ENCODE results near the gene CTNNA3.

CTNNA3 gene

GRCh38 chr10:67665491-67665890 is 30.5 kb downstream of the CTNNA3 start:
- no peak for DNase-seq (ENCODE audit: low read depth in 2 of 2)

DNA sequence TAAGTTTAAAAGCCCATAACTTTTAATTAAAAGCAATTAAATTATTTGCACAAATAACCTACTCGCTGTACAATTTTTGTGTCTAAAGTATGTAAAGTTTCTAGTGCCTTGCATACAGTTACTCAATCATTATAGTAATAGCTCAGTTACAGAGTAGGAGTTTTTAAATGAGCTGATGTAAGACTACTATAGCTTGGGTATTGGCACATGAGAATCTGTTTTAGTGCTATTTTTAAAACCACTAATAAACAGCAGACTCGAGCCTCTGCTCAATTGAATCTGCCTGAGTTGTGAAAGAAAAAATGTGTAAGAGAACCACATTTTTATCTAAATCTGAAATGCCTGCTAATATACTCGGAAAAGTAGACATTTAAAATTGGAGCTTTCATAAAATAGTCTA is 31.1 kb downstream of the CTNNA3 start:
- DNase-seq (ENCODE audit: low read depth in 2 of 2), result peak; percentile 12 to 14

DNA sequence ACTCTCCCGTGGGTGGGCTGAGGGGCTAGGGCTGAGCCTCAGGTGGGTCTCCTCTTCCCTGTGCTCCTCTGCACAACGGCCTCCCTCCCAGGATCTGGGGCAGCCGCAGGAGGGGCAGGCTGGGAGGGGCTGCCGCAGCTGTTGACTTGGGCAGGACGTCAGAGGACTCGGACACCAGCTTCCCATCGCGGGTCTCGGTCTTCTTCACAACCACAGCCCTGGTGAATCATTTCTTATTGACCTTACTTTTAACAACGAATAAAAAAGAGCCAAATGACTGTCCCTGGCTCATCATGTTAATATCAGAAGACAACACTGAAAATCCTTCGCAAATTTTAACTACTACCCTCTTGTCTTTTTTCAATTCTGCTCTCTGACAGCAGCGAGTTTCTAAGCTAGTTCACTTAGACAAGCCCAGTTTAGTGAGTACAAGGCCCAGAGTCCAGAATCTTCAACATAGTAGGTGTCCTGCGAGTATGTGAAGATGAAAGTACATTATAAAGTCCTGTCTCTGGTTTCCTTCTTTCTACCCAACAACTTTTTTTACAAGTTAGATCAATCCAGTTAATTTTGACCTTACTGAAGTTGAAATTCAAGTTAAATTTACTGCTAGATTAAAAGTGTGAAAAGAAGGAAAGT is 32.4 kb downstream of the CTNNA3 start:
- no peak for DNase-seq (ENCODE audit: low read depth in 2 of 2)

DNA sequence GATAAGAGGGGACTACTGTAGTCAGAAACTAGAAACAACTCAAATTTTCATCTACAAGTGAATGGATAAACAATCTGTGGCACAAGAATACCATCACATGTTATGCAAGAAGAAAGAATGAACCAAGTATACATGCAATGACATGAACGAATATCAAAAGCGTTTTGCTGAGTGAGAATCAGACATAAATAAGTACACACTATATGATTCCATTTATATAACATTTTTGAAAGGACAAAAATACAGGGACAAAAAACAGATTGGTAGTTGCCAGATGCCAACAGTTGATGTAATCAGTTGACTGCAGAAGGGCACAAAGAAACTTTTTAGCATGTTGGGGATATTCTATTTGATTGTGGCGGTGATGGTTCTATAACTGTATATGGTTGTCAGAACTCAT is 33.6 kb downstream of the CTNNA3 start:
- DNase-seq (ENCODE audit: low read depth in 2 of 2), result no peak

DNA sequence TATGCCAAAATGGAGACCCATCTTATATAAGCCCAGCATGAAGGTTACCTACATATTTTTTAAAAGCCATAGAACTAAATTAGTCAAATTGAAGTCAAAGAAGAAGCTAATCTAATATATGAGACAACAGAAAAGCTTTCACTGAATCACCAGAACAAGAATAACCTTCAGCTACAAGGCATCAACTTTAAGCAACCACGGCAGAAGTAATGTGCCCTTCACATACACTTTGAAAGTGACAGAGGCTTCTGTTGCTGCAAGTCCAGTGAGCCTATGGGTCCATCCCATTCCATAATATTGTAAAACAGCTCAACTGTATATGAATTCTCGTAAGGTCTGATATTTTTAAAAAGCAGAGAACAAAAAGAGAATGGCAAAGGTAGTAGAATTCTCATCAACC is 36.5 kb downstream of the CTNNA3 start:
- DNase-seq (ENCODE audit: low read depth in 2 of 2), result no peak

DNA sequence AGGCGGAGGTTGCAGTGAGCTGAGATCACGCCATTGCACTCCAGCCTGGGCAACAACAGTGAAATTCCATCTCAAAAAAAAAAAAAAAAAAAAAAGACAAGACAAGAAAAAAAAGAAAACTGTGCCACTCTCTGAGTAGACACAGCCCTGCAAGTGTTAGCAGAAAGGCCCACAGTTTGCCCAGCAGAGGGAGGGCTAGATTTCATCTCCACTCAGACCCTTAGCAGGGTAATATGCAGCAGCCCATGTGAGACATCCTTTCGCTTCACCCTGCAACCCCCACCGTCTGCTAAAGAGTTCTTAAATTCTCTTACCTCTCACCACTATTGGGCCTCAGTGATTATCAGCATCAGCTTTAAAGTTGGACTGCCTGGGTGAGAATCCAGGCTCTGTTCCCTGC is 38.2 kb downstream of the CTNNA3 start:
- DNase-seq (ENCODE audit: low read depth in 2 of 2), result no peak

DNA sequence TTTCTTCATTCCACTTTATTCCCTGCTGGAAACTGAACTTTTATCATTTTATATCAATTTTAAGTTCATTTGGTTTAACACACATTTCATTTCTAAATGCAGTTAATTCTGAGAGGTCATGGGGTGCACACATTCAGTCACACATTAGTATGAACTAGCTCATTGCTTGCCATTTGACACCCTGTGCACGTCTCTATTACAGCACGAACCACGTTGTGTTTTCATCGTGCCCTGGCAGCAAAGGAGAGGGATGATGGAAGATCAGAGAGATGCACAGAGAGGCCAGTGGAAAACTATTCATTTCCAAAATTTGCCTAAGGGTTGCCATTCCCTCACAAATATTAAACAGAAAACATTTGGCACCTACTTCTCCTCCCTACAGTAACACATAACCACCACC is 45.4 kb downstream of the CTNNA3 start:
- no peak for DNase-seq (ENCODE audit: low read depth in 2 of 2)

DNA sequence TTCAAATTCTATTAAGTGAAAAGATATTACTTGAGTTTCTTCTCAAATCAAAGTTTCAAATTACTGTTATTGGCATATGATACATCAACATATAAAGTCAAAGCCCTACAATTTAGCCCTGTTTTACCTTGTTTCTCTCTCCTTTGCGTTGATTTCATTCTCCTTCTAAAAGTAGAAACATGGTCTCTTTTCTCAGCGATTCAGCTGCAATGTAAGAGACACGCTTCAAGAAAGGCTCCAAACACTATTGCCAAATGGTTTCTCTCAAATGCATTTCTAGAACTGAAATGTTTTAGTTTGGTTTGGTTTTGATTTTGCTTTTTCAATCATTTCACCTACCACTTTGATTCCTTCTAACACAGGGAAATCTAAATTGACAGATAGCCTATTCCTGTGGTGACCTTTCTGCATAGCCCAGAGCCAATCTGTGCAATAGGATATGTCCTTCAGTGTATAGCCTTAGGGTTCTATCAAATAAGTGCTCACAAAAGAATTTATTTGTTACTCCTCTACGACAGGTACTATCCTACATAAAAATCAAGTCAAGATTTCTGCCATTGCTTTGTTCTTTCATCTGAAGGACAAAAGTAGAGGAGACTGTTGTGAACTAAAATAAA is 47.3 kb downstream of the CTNNA3 start:
- no peak for DNase-seq (ENCODE audit: low read depth in 2 of 2)

- DNase-seq (ENCODE audit: low read depth in 2 of 2), result no peak
Observed at GRCh38 chr10:67630904-67631303, 65.1 kb downstream of the CTNNA3 start.

DNA sequence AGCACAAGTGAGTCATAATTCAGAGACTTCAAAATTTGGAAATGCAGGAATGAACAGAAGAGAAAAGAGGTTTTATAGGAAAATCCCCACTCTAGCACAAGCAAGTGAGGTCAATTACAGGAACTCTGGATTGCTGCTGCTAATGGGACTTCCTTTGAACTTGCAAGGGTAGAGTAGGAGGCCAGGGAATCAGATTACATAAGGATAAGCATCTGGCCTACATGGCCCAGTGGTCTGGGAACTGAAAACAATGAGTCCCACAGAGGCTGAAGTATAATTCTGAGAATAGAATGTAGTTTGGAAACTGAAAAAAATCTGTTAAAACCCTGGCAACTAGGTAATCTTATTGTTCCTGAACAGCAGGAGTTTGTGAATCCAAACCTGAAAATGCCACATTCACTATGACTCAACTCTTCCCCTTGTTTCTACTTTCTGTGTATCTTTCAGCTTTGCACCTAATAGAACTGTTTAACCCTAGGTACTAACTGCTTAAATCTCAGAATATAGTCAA is 66.5 kb downstream of the CTNNA3 start:
- no peak for DNase-seq (ENCODE audit: low read depth in 2 of 2)

GRCh38 chr10:67622984-67623383 is 73.0 kb downstream of the CTNNA3 start:
- no peak for DNase-seq (ENCODE audit: low read depth in 2 of 2)

GRCh38 chr10:67622511-67622910 is 73.5 kb downstream of the CTNNA3 start:
- peak in 1 of 2 experiments; percentile 18 for DNase-seq (ENCODE audit: low read depth in 2 of 2)

DNA sequence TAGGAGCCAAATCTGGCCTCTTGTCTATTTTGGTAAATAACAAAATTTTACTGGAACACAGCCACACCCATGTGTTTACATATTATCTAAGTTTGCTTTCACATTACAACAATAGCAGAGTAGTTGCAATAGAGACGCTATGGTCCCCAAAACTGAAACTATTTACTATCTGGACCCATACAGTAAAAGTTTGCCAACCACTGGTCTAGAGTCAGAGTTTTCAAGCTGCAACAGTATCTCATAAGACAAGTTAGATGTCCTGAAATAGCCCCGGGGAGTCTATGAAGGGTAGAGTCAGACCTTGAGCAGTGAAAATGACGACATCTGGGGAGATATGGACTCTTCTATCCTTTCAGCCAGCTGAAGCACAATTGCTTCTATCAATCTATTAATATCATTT is 74.2 kb downstream of the CTNNA3 start:
- no peak for DNase-seq (ENCODE audit: low read depth in 2 of 2)

GRCh38 chr10:67618116-67618515 is 77.9 kb downstream of the CTNNA3 start:
- DNase-seq (ENCODE audit: low read depth in 2 of 2), result peak in 1 of 2 experiments; percentile 20

DNA sequence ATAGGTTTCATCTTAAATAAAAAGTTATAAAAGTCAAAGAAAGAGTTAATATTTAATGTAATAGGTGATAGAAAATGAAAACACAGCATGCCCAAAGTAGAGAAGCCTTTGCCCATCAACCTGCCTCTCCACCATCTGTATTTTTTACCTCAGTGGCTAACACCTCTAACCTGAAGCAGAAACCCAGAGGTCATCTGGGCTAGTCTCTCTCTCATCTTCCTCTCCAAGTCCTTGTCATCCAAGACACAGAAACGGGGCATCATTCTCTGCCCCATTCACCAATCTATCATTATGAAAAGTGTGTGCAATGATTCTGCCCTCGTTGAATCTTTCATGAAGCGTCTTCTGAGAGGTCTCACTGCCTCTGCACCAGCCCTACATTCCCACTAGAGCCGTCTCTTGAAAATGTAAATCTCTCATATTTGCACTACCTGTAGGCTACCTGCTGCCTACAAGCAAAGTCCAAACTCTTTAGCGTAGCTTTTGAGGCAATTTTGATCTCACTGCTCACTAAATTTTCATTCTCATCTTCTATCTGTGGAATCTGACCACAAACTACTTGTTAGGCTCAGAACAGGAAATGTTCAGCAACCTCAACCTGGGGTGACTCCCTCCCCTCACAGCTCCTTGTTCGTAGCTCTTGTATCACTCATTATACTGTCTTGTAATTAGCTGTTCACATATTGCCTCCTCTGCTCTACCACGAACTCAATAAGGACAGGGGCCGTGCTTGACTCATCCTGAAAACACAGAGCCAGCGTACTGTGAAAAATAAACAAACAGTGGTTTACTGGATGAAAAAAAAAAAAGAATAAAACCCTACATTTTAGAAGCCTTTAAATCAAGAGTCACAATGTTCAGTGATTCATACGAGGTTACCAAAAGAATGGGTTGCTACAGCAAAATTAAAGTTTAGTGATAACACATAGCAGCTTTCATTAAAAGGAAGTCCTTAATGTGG is 83.1 kb downstream of the CTNNA3 start:
- peak; percentile 51 to 53 for DNase-seq (ENCODE audit: low read depth in 2 of 2)

DNA sequence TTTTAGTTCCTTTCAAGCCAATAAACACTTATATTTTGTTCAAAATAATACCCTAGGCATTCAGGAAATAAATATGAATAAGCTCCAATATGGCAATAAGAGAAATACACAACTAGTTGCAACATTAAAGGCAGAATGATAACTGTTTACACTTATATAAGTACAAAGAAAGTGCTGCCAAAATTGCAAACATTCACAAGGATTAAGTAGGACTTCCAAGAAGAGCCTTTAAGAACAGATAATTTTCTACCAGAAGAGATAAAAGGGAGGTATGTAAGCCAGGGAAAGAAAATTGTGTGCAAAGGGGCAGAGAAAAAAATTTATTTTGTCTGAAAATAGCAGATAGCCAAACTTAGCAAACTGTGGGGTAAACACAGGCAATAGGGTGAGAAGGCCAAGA is 83.8 kb downstream of the CTNNA3 start:
- DNase-seq (ENCODE audit: low read depth in 2 of 2), result no peak

DNA sequence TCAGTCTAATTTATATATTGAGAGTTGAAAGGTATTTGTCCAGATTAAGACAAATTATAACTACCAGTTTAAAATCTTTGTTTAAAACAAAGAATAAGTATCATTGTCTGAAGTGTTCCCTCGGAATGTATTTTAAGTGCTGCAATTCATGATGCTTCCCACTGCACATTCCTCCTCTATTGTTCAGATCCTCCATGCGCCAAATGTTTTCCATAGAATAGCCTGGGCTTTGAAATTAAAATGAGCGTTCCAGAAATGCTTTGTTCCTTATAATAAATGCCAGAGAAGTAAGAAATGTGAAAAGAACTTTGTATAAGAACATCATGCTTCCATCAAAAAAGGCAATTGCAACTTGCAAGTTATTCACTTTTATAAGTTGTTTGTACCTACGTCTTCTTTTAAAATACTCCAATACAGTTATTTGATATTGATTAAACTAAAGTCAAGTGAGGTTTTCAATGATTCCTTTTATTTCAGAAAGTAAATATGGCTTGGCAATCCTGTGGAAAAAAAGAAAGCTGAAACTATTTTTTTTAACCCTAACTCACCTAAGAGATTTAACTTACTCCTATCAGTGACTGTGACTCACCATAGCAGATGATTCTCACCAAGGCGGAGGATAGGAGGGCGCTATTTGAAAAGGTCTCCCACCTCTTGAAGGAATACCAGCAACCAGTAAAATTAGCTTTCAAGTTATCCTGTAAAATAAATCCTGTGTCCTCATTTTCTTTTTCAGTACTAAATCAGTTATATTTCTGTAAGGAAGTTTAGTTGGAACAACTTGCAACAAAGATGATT is 85.8 kb downstream of the CTNNA3 start:
- peak; percentile 58 to 61 for DNase-seq (ENCODE audit: low read depth in 2 of 2)

DNA sequence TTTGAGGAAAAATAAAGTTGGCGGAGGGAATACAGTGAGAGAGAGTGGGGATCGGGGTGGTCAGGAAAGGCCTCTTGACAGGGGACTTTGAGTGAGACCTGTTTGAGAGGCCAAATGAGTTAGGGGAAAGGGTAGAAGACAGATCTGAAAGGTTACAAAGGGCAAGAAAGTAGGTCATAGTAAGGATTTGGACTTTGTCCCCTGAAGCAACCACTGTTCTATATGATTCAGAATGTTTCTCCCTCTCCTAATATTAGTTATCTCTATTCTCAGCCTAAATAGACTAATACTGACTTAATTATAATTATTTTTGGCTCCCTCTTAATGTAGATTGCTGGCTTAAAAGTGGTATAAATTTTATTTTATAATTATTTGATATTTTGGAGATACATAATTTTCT is 88.0 kb downstream of the CTNNA3 start:
- no peak for DNase-seq (ENCODE audit: low read depth in 2 of 2)

GRCh38 chr10:67607472-67607871 is 88.5 kb downstream of the CTNNA3 start:
- DNase-seq (ENCODE audit: low read depth in 2 of 2), result no peak

GRCh38 chr10:67606572-67606971 is 89.4 kb downstream of the CTNNA3 start:
- DNase-seq (ENCODE audit: low read depth in 2 of 2), result peak; percentile 72 to 73

DNA sequence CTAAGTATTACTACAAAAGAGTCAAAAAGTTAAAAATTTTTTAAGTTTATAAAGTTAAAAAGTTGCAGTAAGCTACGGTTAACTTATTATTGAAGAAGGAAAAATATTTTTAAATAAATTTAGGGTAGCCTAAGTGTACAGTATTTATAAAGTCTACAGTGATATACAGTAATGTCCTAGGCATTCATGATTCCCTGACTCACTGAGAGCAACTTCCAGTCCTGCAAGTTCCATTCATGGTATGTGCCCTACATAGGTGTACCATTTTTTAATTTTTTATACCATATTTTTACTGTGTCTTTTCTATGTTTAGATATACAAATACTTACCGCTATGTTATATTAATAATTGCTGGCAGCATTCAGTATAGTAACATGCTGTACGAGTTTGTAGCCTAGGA is 92.3 kb downstream of the CTNNA3 start:
- DNase-seq (ENCODE audit: low read depth in 2 of 2), result no peak

GRCh38 chr10:67603086-67603485 is 92.9 kb downstream of the CTNNA3 start:
- DNase-seq (ENCODE audit: low read depth in 2 of 2), result no peak

Data from fibroblast of skin of left quadriceps (primary cell).